Fibroblast of upper back skin (primary cell): Measurements from ENCODE around the gene NKAIN4.

ENCODE experiments used
- DNase-seq: peaks from one replicate; pipeline ENCODE4 v3.0.0-alpha.2; 2013

NKAIN4 gene

GRCh38 chr20:63254232-63254605, at the start of gene NKAIN4:
TSS of gene NKAIN4 (minus strand) at chr20:63254463. CDS start at chr20:63254450, 13 bp downstream.
- DNase-seq, result no peak

GRCh38 chr20:63303095-63303666, 48.9 kb upstream of the NKAIN4 start:
- no peak for DNase-seq

- DNase-seq, result no peak
These were observed 47.4 kb upstream of the NKAIN4 start for GRCh38 chr20:63301671-63302070.

- no peak for DNase-seq
These were observed 44.6 kb upstream of the NKAIN4 start for GRCh38 chr20:63298731-63299312.

- DNase-seq, result no peak
These were observed 43.7 kb upstream of the NKAIN4 start for GRCh38 chr20:63297796-63298572.

GRCh38 chr20:63297371-63297781, 43.1 kb upstream of the NKAIN4 start:
- DNase-seq, result no peak

- DNase-seq, result no peak
These were observed 42.5 kb upstream of the NKAIN4 start for GRCh38 chr20:63296531-63297299.

GRCh38 chr20:63295846-63296245, 41.6 kb upstream of the NKAIN4 start:
- no peak for DNase-seq

GRCh38 chr20:63295422-63295821, 41.2 kb upstream of the NKAIN4 start:
- no peak for DNase-seq

GRCh38 chr20:63295018-63295417, 40.8 kb upstream of the NKAIN4 start:
- no peak for DNase-seq

- no peak for DNase-seq
These were observed 40.3 kb upstream of the NKAIN4 start for GRCh38 chr20:63294536-63294900.

GRCh38 chr20:63293871-63294535, 39.7 kb upstream of the NKAIN4 start:
- no peak for DNase-seq

- DNase-seq, result no peak
These were observed 39.2 kb upstream of the NKAIN4 start for GRCh38 chr20:63293456-63293855.

GRCh38 chr20:63292904-63293303, 38.6 kb upstream of the NKAIN4 start, which contains the start of gene COL20A1:
TSS of gene COL20A1 (plus strand) at chr20:63293186. CDS start at chr20:63295108, 1,922 bp downstream.
- no peak for DNase-seq

- DNase-seq, result no peak
These were observed 38.0 kb upstream of the NKAIN4 start for GRCh38 chr20:63292292-63292701.

- no peak for DNase-seq
These were observed 37.5 kb upstream of the NKAIN4 start for GRCh38 chr20:63291811-63292210.

GRCh38 chr20:63290677-63291472, 36.6 kb upstream of the NKAIN4 start:
- no peak for DNase-seq

GRCh38 chr20:63290136-63290676, 35.9 kb upstream of the NKAIN4 start:
- no peak for DNase-seq

GRCh38 chr20:63289311-63290135, 35.3 kb upstream of the NKAIN4 start:
- no peak for DNase-seq

- DNase-seq, result no peak
These were observed 34.5 kb upstream of the NKAIN4 start for GRCh38 chr20:63288581-63289251.
